ENCODE measurements around the gene ADCY9.
A peak's percentile ranks its signal among the peaks of the same experiment; 100 is the strongest.

The ADCY9 gene

DNA sequence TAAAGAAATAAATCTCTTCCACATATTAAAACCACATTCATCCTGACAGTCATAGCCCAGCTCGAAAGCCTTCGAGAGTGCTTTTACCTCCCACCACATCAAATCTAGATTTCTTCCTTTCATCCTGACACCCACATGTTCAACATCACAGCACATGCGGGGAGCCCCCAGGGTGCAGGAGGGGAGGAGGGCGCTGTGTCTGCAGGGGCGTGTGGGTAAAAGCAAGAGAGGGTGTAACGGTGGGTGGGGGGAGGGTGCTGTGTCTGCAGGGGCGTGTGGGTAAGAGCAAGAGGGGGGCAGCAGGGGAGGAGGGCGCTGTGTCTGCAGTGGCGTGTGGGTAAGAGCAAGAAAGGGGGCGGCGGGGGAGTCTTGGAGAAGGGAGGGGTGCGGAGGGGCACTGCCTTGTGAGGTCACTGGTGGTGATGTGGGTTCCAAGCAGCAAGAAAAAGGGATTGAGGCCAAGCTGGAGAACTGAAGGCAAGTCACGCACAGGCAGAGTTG is 34.7 kb downstream of the ADCY9 start:
- no peaks in the 10 kb centered on the region for H3K36me3 ChIP-seq (ENCODE audit: control insufficient read depth in 2 of 2, insufficient read depth in 1 of 2, low read length in 2 of 2)
- no peak for TF ChIP-seq ZNF248 (tag by site-specific recombination; IDR thresholded peaks at IDR 0.05)
- 0 out of 2 replicates have a peak, but pooled peaks have one; percentile 38 for TF ChIP-seq KLF1 (tag by site-specific recombination; IDR thresholded peaks at IDR 0.05)
- peak; percentile 99 for TF ChIP-seq EGR2 (tag by site-specific recombination; IDR thresholded peaks at IDR 0.05; ENCODE audit: low read depth)
- TF ChIP-seq ZFHX2 (tag by site-specific recombination; conservative IDR thresholded peaks at IDR 0.05) = peak; percentile 99
- no peak overlapping the region for H3K27ac ChIP-seq (ENCODE audit: extremely low read depth, low read depth, low read length)
- ChIA-PET CTCF (interaction anchor here (0.6 kb wide), 1 partner anchor 9 kb away, joined by 4 read pairs; no protein-coding TSS in a partner anchor), POLR2A (no interaction called here)
- H3K4me3 ChIP-seq (ENCODE audit: low read depth, low read length) = no peak overlapping the region
- no peaks in the 10 kb centered on the region for H3K9me3 ChIP-seq (ENCODE audit: control insufficient read depth, insufficient read depth, low read depth, low read length)
- H3K4me1 ChIP-seq (ENCODE audit: control insufficient read depth, insufficient read depth, low read length) = no peaks in the 10 kb centered on the region

DNA sequence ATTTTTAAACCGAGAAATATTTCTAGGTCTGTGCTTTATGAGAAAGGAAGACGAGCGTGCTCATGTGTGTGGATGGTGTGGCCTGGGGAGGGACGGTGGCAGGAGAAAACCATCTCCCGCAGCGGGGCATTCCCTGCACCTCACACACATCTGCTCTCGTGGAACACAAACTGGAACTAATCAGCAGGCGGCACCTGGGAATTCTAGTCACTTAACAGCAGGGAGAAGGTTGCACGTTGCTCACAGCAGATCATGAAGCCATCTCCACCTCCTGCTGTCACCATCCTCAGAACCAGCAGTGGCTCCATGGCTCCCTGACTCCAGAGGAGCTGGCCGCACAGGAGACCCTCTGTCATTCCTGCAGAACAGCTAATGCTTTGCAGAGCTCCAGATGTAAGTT is 35.2 kb downstream of the ADCY9 start:
- Histone ChIP-seq H3K4me1 (ENCODE audit: control insufficient read depth, insufficient read depth, low read length) (no peaks in the 10 kb centered on the region), H3K9me3 (ENCODE audit: control insufficient read depth, insufficient read depth, low read depth, low read length) (no peaks in the 10 kb centered on the region), H3K4me3 (ENCODE audit: low read depth, low read length) (no peak overlapping the region), H3K36me3 (ENCODE audit: control insufficient read depth in 2 of 2, insufficient read depth in 1 of 2, low read length in 2 of 2) (no peaks in the 10 kb centered on the region), H3K27ac (ENCODE audit: extremely low read depth, low read depth, low read length) (no peak overlapping the region)
- ChIA-PET POLR2A (no interaction called here), CTCF (no interaction called here)
- no peak for TF ChIP-seq ZNF777 (tag by site-specific recombination; IDR thresholded peaks at IDR 0.05; ENCODE audit: borderline replicate concordance)
- TF ChIP-seq ZSCAN30 (tag by site-specific recombination; IDR thresholded peaks at IDR 0.05) = no peak
- TF ChIP-seq ZIC2 (tag by site-specific recombination; IDR thresholded peaks at IDR 0.05) = peak; percentile 94
- TF ChIP-seq ZNF10 (tag by site-specific recombination; IDR thresholded peaks at IDR 0.05) = 0 out of 2 replicates have a peak, but pooled peaks have one; percentile 44
- no peak for TF ChIP-seq MYNN (tag by site-specific recombination; IDR thresholded peaks at IDR 0.05; ENCODE audit: borderline replicate concordance)

DNA sequence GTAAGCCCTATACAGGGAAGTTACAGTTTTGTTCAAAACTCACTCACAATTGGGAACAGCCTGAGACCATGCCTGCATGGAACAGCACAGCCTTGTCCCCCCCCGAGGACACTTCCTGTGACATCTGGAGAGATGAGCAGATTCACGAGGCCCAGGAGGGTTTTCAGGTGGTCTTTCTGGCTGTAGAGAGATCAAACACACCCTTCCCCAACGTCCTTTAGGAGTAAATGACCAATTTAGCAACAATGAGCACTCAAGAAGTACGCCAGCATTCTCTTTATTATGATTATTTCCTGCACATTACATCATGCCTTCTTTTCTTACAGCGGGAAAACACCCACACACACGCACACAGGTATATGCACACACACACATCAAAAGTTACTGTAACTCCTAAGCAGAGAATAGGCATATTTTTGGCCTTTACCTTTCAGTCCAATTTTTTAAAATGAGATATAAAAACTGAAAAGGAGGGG is 39.0 kb downstream of the ADCY9 start:
- H3K36me3 ChIP-seq (ENCODE audit: control insufficient read depth in 2 of 2, insufficient read depth in 1 of 2, low read length in 2 of 2) = no peaks in the 10 kb centered on the region
- H3K4me3 ChIP-seq (ENCODE audit: low read depth, low read length) = no peak overlapping the region
- CTCF ChIA-PET = no interaction called here
- POLR2A ChIA-PET = no interaction called here
- H3K27ac ChIP-seq (ENCODE audit: extremely low read depth, low read depth, low read length) = no peak overlapping the region
- H3K4me1 ChIP-seq (ENCODE audit: control insufficient read depth, insufficient read depth, low read length) = no peaks in the 10 kb centered on the region
- H3K9me3 ChIP-seq (ENCODE audit: control insufficient read depth, insufficient read depth, low read depth, low read length) = no peaks in the 10 kb centered on the region
- TF ChIP-seq HOXA7 (CRISPR knock-in tag; IDR thresholded peaks at IDR 0.05; ENCODE audit: borderline replicate concordance) (no peak), EGR2 (tag by site-specific recombination; IDR thresholded peaks at IDR 0.05; ENCODE audit: low read depth) (peak; percentile 55; the same call in 1 of the 2 replicates), ZEB2 (tag by site-specific recombination; IDR thresholded peaks at IDR 0.05) (peak; percentile 64; the same call in 1 of the 2 replicates), ZBTB21 (tag by site-specific recombination; IDR thresholded peaks at IDR 0.05) (peak; percentile 39; the same call in 1 of the 2 replicates), ZNF776 (tag by site-specific recombination; IDR thresholded peaks at IDR 0.05; ENCODE audit: borderline replicate concordance) (peak; percentile 88; the same call in 1 of the 2 replicates), ZNF544 (tag by site-specific recombination; IDR thresholded peaks at IDR 0.05) (no peak), ZFHX2 (tag by site-specific recombination; conservative IDR thresholded peaks at IDR 0.05) (peak; percentile 81), ZNF629 (tag by site-specific recombination; IDR thresholded peaks at IDR 0.05) (0 out of 2 replicates have a peak, but pooled peaks have one; percentile 41), ZNF341 (tag by site-specific recombination; IDR thresholded peaks at IDR 0.05; ENCODE audit: low read depth) (peak; percentile 83), SETDB1 (IDR thresholded peaks at IDR 0.05; ENCODE audit: insufficient read length, low read length) (no peak), ZNF169 (tag by site-specific recombination; IDR thresholded peaks at IDR 0.05) (peak; percentile 74; the same call in 1 of the 2 replicates), ZSCAN23 (tag by site-specific recombination; IDR thresholded peaks at IDR 0.05) (no peak)
- TF ChIP-seq, protein P1, sequence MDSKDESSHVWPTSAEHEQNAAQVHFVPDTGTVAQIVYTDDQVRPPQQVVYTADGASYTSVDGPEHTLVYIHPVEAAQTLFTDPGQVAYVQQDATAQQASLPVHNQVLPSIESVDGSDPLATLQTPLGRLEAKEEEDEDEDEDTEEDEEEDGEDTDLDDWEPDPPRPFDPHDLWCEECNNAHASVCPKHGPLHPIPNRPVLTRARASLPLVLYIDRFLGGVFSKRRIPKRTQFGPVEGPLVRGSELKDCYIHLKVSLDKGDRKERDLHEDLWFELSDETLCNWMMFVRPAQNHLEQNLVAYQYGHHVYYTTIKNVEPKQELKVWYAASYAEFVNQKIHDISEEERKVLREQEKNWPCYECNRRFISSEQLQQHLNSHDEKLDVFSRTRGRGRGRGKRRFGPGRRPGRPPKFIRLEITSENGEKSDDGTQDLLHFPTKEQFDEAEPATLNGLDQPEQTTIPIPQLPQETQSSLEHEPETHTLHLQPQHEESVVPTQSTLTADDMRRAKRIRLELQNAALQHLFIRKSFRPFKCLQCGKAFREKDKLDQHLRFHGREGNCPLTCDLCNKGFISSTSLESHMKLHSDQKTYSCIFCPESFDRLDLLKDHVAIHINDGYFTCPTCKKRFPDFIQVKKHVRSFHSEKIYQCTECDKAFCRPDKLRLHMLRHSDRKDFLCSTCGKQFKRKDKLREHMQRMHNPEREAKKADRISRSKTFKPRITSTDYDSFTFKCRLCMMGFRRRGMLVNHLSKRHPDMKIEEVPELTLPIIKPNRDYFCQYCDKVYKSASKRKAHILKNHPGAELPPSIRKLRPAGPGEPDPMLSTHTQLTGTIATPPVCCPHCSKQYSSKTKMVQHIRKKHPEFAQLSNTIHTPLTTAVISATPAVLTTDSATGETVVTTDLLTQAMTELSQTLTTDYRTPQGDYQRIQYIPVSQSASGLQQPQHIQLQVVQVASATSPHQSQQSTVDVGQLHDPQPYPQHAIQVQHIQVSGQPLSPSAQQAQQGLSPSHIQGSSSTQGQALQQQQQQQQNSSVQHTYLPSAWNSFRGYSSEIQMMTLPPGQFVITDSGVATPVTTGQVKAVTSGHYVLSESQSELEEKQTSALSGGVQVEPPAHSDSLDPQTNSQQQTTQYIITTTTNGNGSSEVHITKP (tag by site-specific recombination; IDR thresholded peaks at IDR 0.05) = peak; percentile 64; the same call in 1 of the 2 replicates
- TF ChIP-seq, protein P2, sequence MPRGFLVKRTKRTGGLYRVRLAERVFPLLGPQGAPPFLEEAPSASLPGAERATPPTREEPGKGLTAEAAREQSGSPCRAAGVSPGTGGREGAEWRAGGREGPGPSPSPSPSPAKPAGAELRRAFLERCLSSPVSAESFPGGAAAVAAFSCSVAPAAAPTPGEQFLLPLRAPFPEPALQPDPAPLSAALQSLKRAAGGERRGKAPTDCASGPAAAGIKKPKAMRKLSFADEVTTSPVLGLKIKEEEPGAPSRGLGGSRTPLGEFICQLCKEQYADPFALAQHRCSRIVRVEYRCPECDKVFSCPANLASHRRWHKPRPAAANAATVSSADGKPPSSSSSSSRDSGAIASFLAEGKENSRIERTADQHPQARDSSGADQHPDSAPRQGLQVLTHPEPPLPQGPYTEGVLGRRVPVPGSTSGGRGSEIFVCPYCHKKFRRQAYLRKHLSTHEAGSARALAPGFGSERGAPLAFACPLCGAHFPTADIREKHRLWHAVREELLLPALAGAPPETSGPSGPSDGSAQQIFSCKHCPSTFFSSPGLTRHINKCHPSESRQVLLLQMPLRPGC (tag by site-specific recombination; IDR thresholded peaks at IDR 0.05) = no peak
- TF ChIP-seq, protein P3, sequence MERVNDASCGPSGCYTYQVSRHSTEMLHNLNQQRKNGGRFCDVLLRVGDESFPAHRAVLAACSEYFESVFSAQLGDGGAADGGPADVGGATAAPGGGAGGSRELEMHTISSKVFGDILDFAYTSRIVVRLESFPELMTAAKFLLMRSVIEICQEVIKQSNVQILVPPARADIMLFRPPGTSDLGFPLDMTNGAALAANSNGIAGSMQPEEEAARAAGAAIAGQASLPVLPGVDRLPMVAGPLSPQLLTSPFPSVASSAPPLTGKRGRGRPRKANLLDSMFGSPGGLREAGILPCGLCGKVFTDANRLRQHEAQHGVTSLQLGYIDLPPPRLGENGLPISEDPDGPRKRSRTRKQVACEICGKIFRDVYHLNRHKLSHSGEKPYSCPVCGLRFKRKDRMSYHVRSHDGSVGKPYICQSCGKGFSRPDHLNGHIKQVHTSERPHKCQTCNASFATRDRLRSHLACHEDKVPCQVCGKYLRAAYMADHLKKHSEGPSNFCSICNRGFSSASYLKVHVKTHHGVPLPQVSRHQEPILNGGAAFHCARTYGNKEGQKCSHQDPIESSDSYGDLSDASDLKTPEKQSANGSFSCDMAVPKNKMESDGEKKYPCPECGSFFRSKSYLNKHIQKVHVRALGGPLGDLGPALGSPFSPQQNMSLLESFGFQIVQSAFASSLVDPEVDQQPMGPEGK (tag by site-specific recombination; IDR thresholded peaks at IDR 0.05) = peak; percentile 34; the same call in 1 of the 2 replicates
- TF ChIP-seq, protein P4, sequence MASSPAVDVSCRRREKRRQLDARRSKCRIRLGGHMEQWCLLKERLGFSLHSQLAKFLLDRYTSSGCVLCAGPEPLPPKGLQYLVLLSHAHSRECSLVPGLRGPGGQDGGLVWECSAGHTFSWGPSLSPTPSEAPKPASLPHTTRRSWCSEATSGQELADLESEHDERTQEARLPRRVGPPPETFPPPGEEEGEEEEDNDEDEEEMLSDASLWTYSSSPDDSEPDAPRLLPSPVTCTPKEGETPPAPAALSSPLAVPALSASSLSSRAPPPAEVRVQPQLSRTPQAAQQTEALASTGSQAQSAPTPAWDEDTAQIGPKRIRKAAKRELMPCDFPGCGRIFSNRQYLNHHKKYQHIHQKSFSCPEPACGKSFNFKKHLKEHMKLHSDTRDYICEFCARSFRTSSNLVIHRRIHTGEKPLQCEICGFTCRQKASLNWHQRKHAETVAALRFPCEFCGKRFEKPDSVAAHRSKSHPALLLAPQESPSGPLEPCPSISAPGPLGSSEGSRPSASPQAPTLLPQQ (tag by site-specific recombination; IDR thresholded peaks at IDR 0.05) = no peak
